Stimulated activated naive CD8-positive, alpha-beta T cell treated with anti-CD3 and anti-CD28 coated beads, Interleukin-15, amount 100 ng/mL, for 72 hours (primary cell): ENCODE measurements around the gene ERGIC1.

Experiments used
- ATAC-seq: fragments of 150-1000 bp; cut with Tn5 transposase; 2 replicates; pipeline ENCODE4 v1.10.0; 2021; ENCODE audit warnings: mild to moderate bottlenecking, moderate library complexity
- DNase-seq, 2 donors: peaks; one replicate each; pipeline ENCODE4 v3.0.0; 2021 to 2022
- H3K27ac Mint-ChIP-seq, 2 donors: one replicate each; pipeline ENCODE4 v1.8.0; 2022; ENCODE audit warnings: mild to moderate bottlenecking in 2 of 2, mixed read lengths in 2 of 2, moderate library complexity in 2 of 2
- H3K27me3 Mint-ChIP-seq: one replicate; pipeline ENCODE4 v1.8.0; 2022; ENCODE audit warnings: mixed read lengths
- H3K4me1 Mint-ChIP-seq: one replicate; pipeline ENCODE4 v1.8.0; 2022; ENCODE audit warnings: mild to moderate bottlenecking, mixed read lengths
- H3K4me3 Mint-ChIP-seq, 2 donors: one replicate each; pipeline ENCODE4 v1.8.0; 2022; ENCODE audit warnings: mild to moderate bottlenecking in 2 of 2, mixed read lengths in 2 of 2, moderate library complexity in 1 of 2
- H3K9me3 Mint-ChIP-seq, 2 donors: one replicate each; pipeline ENCODE4 v1.8.0; 2022; ENCODE audit warnings: mixed read lengths in 2 of 2

ERGIC1 gene

DNA sequence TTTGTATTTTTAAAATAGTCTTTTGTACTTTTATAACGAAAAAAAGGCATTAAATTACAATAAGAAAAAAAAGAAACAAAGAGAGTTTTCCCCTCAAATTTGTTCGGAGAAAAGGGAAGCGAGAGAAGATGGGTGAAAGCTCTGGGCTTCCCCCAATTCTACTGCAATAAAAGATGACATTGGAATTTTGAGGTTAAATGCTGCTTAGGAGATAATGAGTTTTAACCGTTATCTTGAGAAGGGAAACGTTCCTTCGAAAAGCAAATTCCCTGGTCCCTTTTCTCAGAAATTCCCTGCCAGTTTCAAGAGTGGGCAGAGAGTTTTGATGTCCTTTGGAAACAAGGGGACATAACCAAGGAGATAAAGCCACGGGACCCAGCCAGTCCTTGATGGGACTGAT, 18.4 kb upstream of the ERGIC1 start:
- no peak for DNase-seq
- ATAC-seq = no peak
- Mint-ChIP-seq H3K27me3 (no peaks in the 10 kb centered on the region), H3K4me1 (peaks cover 12% of the 10 kb centered on the region), H3K27ac (no peak overlapping the region), H3K4me3 (no peak overlapping the region), H3K9me3 (no peaks in the 10 kb centered on the region)

DNA sequence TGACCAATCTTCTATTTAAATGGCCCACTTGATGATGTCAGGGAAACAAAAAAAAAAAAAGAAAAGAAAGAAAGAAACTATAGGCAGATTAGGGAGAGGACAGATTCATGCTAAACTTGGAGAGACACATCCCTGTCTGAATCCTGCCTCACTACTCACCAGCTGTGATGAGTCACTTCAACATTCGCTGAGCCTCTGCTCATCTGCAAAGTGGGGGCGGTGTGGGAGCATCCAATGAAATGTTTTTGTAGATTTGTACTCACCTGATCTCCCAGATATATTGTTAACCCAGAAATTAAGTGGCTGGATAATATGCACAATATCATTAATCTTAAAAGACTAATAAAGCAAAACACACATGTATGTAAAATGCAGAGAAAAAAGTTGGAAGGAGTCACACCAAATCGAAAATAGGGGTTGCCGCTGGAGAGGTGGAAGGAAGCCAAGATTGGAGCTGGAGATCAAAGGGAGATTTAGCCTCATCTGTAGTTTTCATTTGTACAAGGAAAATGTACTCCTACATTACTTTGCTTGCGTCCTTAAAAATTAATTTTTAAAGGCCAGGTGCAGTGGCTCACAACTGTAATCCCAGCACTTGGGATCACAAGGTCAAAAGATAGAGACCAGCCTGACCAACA, 17.0 kb upstream of the ERGIC1 start:
- DNase-seq = no peak
- ATAC-seq = no peak
- no peaks in the 10 kb centered on the region for H3K27me3 Mint-ChIP-seq
- H3K9me3 Mint-ChIP-seq = no peaks in the 10 kb centered on the region
- H3K27ac Mint-ChIP-seq = no peak overlapping the region
- no peak overlapping the region for H3K4me3 Mint-ChIP-seq
- peaks cover 12% of the 10 kb centered on the region for H3K4me1 Mint-ChIP-seq

DNA sequence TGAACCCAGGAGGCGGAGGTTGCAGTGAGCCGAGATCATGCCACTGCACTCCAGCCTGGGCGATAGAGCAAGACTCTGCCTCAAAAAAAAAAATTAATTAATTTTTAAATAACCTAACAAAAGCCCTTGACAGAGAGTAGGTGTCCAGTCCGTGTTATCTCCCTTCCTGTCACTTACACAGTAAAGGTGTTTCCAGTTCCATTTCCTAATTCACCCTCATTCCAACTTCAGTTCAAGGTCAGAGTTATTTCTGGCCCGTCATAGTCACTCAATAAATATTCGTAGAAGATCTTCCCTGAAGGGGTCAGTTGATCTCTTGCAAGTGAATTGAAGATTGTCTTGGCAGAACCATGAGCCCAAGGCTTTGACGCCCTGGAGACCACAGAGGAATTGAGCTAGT, 16.4 kb upstream of the ERGIC1 start:
- H3K27me3 Mint-ChIP-seq = no peaks in the 10 kb centered on the region
- no peaks in the 10 kb centered on the region for H3K9me3 Mint-ChIP-seq
- DNase-seq = no peak
- H3K4me3 Mint-ChIP-seq = no peak overlapping the region
- ATAC-seq = no peak
- H3K4me1 Mint-ChIP-seq = peaks cover 12% of the 10 kb centered on the region
- no peak overlapping the region for H3K27ac Mint-ChIP-seq

- Mint-ChIP-seq H3K27ac (peak overlapping the region in 1 of 2 donors; percentile 45), H3K9me3 (no peaks in the 10 kb centered on the region), H3K4me1 (peaks cover 12% of the 10 kb centered on the region), H3K4me3 (no peak overlapping the region), H3K27me3 (no peaks in the 10 kb centered on the region)
- DNase-seq (no peak), ATAC-seq (no peak)
These were observed 16.0 kb upstream of the ERGIC1 start for GRCh38 chr5:172818081-172818480.

- Mint-ChIP-seq H3K4me3 (no peak overlapping the region), H3K9me3 (no peaks in the 10 kb centered on the region), H3K4me1 (peaks cover 12% of the 10 kb centered on the region), H3K27me3 (no peaks in the 10 kb centered on the region), H3K27ac (no peak overlapping the region)
- ATAC-seq = no peak
- no peak for DNase-seq
These were observed 14.5 kb upstream of the ERGIC1 start for GRCh38 chr5:172819569-172819968.

GRCh38 chr5:172820046-172820767, 13.8 kb upstream of the ERGIC1 start:
- Mint-ChIP-seq H3K4me1 (peaks cover 12% of the 10 kb centered on the region), H3K27ac (peak overlapping the region in 1 of 2 donors; percentile 31), H3K27me3 (no peaks in the 10 kb centered on the region), H3K9me3 (peaks cover 1 to 2% of the 10 kb centered on the region in 2 donors), H3K4me3 (no peak overlapping the region)
- ATAC-seq (no peak), DNase-seq (no peak)

DNA sequence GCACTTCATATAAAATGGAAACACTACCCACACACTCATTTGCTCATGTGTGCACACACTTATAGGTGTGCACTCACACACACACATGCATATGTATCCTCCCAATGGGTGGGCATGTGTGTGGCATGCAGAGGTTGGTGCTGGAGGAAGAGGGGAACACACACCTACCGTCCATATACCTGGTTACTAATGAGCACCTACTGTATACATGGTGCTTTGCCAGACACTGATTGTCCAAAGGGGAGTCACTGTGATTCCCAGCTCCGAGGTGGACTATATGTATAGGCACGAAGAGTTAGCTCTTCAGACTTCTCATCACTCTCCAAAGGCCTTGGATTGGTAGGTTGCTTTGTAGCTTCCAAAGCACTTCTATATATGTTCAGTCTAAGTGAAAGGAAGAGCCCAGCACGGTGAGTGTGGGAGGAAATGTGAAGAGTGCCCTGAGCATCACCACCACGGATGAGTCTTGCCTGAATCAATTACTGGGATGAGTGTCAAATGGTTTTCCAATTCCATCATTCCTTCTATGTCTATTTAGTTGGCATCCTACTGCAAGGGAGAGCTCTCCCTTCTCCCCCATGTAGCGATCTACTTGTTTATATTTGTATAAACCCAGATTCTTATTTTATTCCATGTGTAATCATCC, 12.6 kb upstream of the ERGIC1 start:
- H3K27ac Mint-ChIP-seq = no peak overlapping the region
- H3K4me3 Mint-ChIP-seq = no peak overlapping the region
- peaks cover 10% of the 10 kb centered on the region for H3K4me1 Mint-ChIP-seq
- DNase-seq = no peak
- no peak for ATAC-seq
- peaks cover 12 to 15% of the 10 kb centered on the region in 2 donors for H3K9me3 Mint-ChIP-seq
- no peaks in the 10 kb centered on the region for H3K27me3 Mint-ChIP-seq

DNA sequence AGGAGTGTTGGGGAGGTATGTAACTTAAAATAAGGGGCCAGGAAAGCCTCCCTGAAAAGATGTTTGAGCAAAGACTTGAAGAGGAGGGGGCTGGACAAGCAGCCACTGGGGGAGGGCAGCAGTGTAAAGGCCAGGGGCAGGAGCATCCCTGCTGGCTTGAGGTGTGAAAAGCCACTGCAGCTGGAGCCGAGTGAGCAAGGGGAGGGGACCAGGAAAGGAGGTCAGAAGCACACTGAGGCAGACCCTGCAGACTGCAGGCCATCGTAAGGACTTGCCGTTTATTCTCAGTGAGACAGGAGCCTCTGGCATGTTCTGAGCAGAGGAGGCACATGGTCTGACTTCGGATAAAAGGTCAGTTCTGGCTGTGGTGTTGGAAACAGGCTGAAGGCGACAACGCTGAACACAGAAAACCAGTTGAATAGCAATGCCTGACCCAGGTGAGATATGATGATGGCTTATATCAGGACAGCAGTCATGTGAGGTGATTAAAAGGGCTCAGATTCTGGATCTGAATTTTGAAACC, 10.2 kb upstream of the ERGIC1 start:
- Mint-ChIP-seq H3K4me3 (no peak overlapping the region), H3K9me3 (peaks cover 12 to 21% of the 10 kb centered on the region in 2 donors), H3K27me3 (no peaks in the 10 kb centered on the region), H3K27ac (no peak overlapping the region), H3K4me1 (peaks cover 5% of the 10 kb centered on the region)
- ATAC-seq = no peak
- no peak for DNase-seq

- DNase-seq (no peak), ATAC-seq (no peak)
- Mint-ChIP-seq H3K27me3 (no peaks in the 10 kb centered on the region), H3K4me3 (no peak overlapping the region), H3K4me1 (no peaks in the 10 kb centered on the region), H3K9me3 (peaks cover 12 to 21% of the 10 kb centered on the region in 2 donors), H3K27ac (no peak overlapping the region)
These were observed 8.3 kb upstream of the ERGIC1 start for GRCh38 chr5:172825610-172826204.

DNA sequence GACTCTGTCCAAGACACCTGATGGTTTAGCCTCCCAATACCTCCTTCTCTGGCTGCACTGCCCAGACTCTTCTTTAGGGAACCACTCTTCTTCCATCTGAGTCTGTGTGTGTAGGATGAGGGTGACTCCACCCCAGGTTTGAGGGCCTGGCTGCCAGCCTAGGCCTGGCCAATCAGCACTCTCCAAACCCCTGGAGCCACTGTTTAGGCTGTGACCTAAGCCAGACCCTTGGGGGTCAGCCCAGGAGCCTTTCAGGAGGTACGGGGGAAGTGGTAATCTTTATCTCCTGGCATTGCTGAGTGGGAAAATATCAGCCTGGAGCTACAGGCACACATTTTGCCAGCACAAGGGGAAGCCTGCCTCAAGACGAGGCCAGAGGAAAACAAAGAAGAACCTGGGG, 6.2 kb upstream of the ERGIC1 start:
- DNase-seq = no peak
- H3K4me3 Mint-ChIP-seq = no peak overlapping the region
- H3K27me3 Mint-ChIP-seq = no peaks in the 10 kb centered on the region

GRCh38 chr5:172828911-172829431, 5.1 kb upstream of the ERGIC1 start:
- Mint-ChIP-seq H3K9me3 (peaks cover 12 to 21% of the 10 kb centered on the region in 2 donors), H3K27ac (no peak overlapping the region), H3K4me3 (no peak overlapping the region), H3K27me3 (no peaks in the 10 kb centered on the region), H3K4me1 (peaks cover 10% of the 10 kb centered on the region)
- no peak for ATAC-seq
- DNase-seq = no peak

More for the DNA sequence above, 6.2 kb upstream of the ERGIC1 start:
- no peak overlapping the region for H3K27ac Mint-ChIP-seq
- peaks cover under 1% of the 10 kb centered on the region for H3K4me1 Mint-ChIP-seq
- H3K9me3 Mint-ChIP-seq = peaks cover 12 to 21% of the 10 kb centered on the region in 2 donors
- ATAC-seq = no peak

DNA sequence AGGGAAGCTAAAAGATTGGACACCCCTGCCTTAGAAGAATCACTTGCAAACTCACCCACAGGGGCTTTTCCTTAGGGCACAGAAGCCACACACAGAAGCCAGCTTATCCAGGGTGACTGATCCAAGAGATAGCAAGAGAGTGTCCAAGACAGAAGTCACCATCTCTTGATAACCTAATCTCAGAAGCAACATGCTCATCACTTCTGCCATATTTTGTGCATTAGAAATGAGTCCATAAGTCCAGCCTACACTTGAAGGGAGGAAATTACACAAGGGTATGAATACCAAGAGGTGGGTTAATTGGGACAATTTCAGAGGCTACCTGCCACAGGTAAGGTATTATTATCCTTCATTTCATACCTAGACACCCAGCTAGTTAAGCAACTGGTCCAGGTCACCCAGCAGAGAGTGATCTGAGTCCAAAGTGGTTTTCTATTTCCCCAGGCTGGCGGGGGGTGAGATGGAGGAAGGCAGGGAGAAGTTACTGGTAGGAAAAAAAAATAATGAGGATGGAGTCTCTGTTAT, 3.7 kb upstream of the ERGIC1 start:
- no peak overlapping the region for H3K27ac Mint-ChIP-seq
- H3K27me3 Mint-ChIP-seq = no peaks in the 10 kb centered on the region
- no peak overlapping the region for H3K4me3 Mint-ChIP-seq
- ATAC-seq (no peak), DNase-seq (no peak)
- peaks cover 9 to 17% of the 10 kb centered on the region in 2 donors for H3K9me3 Mint-ChIP-seq
- H3K4me1 Mint-ChIP-seq = peaks cover 14% of the 10 kb centered on the region

DNA sequence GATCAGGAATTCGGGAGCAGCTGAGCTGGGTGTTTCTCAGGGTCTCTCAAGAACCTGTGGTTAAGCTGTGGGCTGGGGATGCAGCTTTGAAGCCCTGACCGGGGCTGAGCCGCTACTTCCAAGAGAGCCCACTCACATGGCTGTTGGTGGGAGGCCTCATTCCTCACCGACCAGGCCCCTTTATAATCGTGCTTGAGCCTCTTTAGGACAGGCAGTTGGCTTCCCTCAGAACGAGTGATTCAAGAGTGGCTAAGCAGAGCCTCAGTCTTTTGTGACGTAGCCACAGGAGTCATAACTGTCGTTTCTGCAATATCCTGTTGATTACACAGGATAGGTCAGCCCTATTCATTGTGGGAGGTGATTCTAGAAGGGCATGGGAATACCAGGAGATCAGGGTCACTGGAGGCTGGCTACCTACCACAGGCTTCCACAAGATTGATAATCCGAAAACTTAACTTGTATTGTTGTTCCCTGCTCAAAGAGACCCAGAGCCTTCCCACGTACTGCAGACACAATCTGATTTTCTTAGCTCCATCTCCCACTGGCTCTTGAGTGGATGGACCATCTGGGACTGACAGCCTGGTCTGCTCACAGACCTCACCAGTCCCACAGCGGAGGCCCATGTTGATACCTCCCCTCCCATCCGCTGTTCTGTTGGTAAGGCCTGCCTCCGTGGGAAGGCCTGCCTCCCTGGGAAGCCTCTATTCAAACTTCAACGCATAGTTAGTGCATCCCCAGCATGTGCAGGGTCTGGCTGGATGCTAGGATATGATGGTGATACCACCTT, 3.0 kb upstream of the ERGIC1 start:
- DNase-seq = no peak
- no peak overlapping the region for H3K27ac Mint-ChIP-seq
- ATAC-seq = no peak
- no peaks in the 10 kb centered on the region for H3K27me3 Mint-ChIP-seq
- peaks cover 2 to 10% of the 10 kb centered on the region in 2 donors for H3K9me3 Mint-ChIP-seq
- H3K4me3 Mint-ChIP-seq = no peak overlapping the region
- H3K4me1 Mint-ChIP-seq = peaks cover 21% of the 10 kb centered on the region

DNA sequence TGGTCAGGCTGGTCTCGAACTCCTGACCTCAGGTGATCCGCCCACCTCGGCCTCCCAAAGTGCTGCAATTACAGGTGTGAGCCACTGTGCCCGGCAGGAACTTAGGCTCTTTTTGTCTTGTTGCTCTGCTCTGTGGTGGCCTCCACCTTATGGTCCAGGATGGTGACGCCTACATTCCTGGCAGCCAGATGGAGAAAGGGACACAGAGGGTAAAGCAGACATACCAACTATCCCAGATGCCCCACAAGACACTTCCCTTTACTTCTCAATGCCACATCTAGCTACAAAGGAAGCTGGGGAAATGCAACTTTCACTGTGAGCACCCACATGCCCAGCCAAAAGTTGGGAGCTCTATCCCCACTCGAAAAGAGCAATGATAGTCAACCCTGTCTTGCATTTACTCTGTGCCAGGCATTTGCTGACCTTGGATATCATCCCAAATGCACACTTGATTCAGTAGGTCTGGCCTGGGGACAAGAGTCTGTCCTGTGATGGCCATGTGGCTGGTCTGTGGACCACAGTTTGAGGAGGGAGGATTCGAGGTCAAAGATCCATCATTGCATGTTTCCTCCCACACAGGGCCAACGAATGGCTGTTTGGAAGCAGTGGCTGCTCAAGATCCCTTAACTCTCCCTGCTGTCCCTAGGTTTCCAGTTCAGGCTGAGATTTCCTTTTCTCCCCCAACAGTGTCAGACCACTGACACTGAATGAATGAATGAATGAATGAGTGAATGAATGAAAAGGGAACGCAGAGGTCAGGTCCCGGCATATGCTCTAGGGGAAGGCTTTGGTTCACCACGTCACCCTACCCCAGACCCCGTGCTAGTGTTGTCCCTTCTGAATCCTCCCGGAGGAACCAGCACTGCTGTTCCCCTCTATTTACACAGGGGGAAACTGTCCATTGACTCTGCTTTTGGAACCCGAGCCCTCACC, 1.4 kb upstream of the ERGIC1 start:
- no peak for ATAC-seq
- no peak overlapping the region for H3K27ac Mint-ChIP-seq
- H3K4me3 Mint-ChIP-seq = peak overlapping the region; percentile 18 to 19
- peaks cover 37% of the 10 kb centered on the region for H3K4me1 Mint-ChIP-seq
- no peaks in the 10 kb centered on the region for H3K9me3 Mint-ChIP-seq
- DNase-seq = no peak
- H3K27me3 Mint-ChIP-seq = no peaks in the 10 kb centered on the region
